Muscle of back (tissue), 13 donors: ENCODE data around the gene DAZ3. TPM values are rescaled to one million over a fixed set of nuclear protein-coding genes. Genes with fewer than 3 reads are reported as not detected.
"Not testable (repeated sequence)": the region's sequence is repeated elsewhere in the genome, so short reads cannot be mapped to it uniquely, and the experiment has no call there.

ENCODE experiments used
- DNase-seq, 3 donors: peaks; one replicate each; pipeline versions ENCODE4 v3.0.0 to v3.0.0-alpha.2; 2013
- long read RNA-seq, 9 donors: transcript quantifications; one replicate each; lab custom pipeline, GENCODE V29; 2026
- polyA plus RNA-seq, 10 donors: library from polyadenylated mRNA; unstranded; fragments of 120-200 nt; gene quantifications; one replicate each; pipeline ENCODE4 v1.2.1, GENCODE V29; 2013; ENCODE audit not compliant: insufficient read length in 10 of 10

The DAZ3 gene, protein sequence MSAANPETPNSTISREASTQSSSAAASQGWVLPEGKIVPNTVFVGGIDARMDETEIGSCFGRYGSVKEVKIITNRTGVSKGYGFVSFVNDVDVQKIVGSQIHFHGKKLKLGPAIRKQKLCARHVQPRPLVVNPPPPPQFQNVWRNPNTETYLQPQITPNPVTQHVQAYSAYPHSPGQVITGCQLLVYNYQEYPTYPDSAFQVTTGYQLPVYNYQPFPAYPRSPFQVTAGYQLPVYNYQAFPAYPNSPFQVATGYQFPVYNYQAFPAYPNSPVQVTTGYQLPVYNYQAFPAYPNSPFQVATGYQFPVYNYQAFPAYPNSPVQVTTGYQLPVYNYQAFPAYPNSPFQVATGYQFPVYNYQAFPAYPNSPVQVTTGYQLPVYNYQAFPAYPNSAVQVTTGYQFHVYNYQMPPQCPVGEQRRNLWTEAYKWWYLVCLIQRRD
- not detected for polyA plus RNA-seq
- long read RNA-seq, donor 1: 0 reads
- long read RNA-seq, donor 2: 0 reads
- long read RNA-seq, donor 3: 0 reads
- long read RNA-seq, donor 4: 0 reads
- long read RNA-seq, donor 5: 0 reads
- long read RNA-seq, donor 6: 0 reads
- long read RNA-seq, donor 7: 0 reads
- long read RNA-seq, donor 8: 0 reads
- long read RNA-seq, donor 9: 0 reads

GRCh38 chrY:24813293-24813692 is at the start of gene DAZ3:
TSS of gene DAZ3 (minus strand) at chrY:24813393. CDS start at chrY:24813185, 208 bp downstream.
- not testable (repeated sequence) for DNase-seq

DNA sequence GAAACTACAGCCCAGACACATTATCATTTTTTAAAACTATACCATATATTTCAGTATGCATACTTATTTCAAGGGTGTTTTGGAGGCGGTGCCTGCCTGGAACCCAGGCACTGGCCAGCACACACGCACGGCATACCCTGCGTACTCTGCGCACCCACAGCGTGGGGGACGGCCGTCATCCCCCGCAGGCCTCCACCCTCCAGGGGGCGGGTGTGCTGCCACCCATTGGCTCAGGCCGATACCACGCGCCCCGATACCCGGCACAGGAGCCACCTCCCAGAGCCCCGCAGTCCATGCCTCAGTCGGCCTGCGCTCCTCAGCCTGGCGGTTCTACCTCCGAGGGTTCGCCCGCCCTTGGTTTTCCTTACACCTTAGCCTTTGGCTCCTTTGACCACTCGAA is 20.4 kb upstream of the DAZ3 start, which contains the start of gene DAZ4:
Gene DAZ4, plus strand, starts transcription at position 301 of the 400 bp plus-strand sequence. CDS start 208 bp downstream, outside the sequence.
- DNase-seq: not testable (repeated sequence)

DNA sequence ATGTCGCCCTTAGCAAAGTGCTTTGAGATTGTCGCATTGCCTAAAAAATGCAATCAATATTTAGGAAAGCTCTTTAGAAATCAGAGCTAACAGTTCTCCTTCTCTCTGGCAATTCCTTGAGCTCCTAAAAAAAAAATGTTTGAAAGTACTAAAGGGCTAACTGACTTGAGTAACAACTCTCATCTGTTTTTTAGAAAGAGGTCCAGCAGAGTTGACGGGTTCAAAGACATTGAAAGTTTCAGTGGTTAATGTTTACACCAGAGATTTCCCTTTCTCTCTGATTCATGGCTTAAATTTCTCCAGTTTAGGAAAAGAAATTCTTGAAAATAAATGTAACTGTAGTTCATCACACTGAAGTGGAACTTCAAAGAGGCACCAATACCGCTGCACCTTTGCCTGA is 11.9 kb upstream of the DAZ3 start:
- DNase-seq: not testable (repeated sequence)

GRCh38 chrY:24824184-24824879 is 11.1 kb upstream of the DAZ3 start:
- not testable (repeated sequence) for DNase-seq

- DNase-seq: not testable (repeated sequence)
Measured at GRCh38 chrY:24821836-24822235, 8.6 kb upstream of the DAZ3 start.

Other genes starting within 250 kb of the DAZ3 start
- not detected for gene BPY2B, start 195.4 kb downstream of the DAZ3 start, polyA plus RNA-seq
- not detected for gene DAZ4, start 20.5 kb upstream of the DAZ3 start, polyA plus RNA-seq
- not detected for gene BPY2C, start 238.7 kb upstream of the DAZ3 start, polyA plus RNA-seq